ENCODE results near the gene CISTR. TPM values are rescaled to one million over a fixed set of nuclear protein-coding genes. Genes with fewer than 3 reads are reported as not detected.

Gene CISTR
- total RNA-seq, 1 experiment from 2014 or later: not detected

- ChIA-PET POLR2A (ENCODE audit: low non-redundant PET) (no interaction called here), CTCF (no interaction called here)
- peaks cover 18% of the 10 kb centered on the region for H3K4me1 ChIP-seq (ENCODE audit: insufficient read depth, low read length, poor library complexity, severe bottlenecking)
- H3K9me3 ChIP-seq (ENCODE audit: low read depth, low read length, poor library complexity, severe bottlenecking): no peaks in the 10 kb centered on the region
- DNase-seq (ENCODE audit: low spot score): no peak
- H3K36me3 ChIP-seq (ENCODE audit: insufficient read depth, low read length, poor library complexity, severe bottlenecking): no peaks in the 10 kb centered on the region
- no peaks in the 10 kb centered on the region for H3K27me3 ChIP-seq (replicated peaks; ENCODE audit: insufficient read depth, low read depth, low read length, poor library complexity)
- H3K27ac ChIP-seq (ENCODE audit: low read depth, low read length, poor library complexity, severe bottlenecking): no peak overlapping the region
- intact Hi-C loops (cut with micrococcal nuclease; ENCODE audit: unreplicated experiment): no loop called here
- H3K4me3 ChIP-seq (ENCODE audit: low read depth, low read length, poor library complexity, severe bottlenecking): no peak overlapping the region
- BruUV-seq (replicated peaks): no TSS peak
- TF ChIP-seq EZH2 (IDR thresholded peaks at IDR 0.05; ENCODE audit: borderline replicate concordance, low read depth, low read length, poor library complexity, severe bottlenecking): no peak
- TF ChIP-seq, protein P1, sequence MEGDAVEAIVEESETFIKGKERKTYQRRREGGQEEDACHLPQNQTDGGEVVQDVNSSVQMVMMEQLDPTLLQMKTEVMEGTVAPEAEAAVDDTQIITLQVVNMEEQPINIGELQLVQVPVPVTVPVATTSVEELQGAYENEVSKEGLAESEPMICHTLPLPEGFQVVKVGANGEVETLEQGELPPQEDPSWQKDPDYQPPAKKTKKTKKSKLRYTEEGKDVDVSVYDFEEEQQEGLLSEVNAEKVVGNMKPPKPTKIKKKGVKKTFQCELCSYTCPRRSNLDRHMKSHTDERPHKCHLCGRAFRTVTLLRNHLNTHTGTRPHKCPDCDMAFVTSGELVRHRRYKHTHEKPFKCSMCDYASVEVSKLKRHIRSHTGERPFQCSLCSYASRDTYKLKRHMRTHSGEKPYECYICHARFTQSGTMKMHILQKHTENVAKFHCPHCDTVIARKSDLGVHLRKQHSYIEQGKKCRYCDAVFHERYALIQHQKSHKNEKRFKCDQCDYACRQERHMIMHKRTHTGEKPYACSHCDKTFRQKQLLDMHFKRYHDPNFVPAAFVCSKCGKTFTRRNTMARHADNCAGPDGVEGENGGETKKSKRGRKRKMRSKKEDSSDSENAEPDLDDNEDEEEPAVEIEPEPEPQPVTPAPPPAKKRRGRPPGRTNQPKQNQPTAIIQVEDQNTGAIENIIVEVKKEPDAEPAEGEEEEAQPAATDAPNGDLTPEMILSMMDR (conservative IDR thresholded peaks at IDR 0.05; ENCODE audit: low read depth, low read length): no peak
Observed at GRCh38 chr12:53761306-53761705, 9.5 kb upstream of the CISTR start.

DNA sequence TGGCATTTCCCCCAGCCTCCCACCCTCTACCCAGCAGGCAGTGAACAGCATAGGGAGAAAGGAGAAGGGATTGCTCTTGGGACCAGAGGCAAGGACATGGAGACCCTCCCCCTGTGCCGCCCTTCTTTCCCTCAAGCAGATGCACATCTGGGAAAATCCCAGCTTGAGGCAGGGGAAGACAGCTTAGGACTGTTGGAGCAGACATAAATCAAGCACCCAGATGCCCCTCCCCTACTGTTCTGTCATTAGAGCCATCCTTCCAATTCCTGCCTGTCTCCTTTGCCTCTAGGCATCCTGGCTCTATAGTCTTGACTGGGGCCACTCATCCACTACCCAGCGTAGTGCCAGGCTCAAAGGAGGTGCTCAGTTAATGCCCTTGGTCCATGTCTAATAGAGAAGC, 7.5 kb upstream of the CISTR start:
- H3K27me3 ChIP-seq (replicated peaks; ENCODE audit: insufficient read depth, low read depth, low read length, poor library complexity): no peaks in the 10 kb centered on the region
- H3K36me3 ChIP-seq (ENCODE audit: insufficient read depth, low read length, poor library complexity, severe bottlenecking): no peaks in the 10 kb centered on the region
- no peak overlapping the region for H3K27ac ChIP-seq (ENCODE audit: low read depth, low read length, poor library complexity, severe bottlenecking)
- H3K4me3 ChIP-seq (ENCODE audit: low read depth, low read length, poor library complexity, severe bottlenecking): no peak overlapping the region
- no peaks in the 10 kb centered on the region for H3K9me3 ChIP-seq (ENCODE audit: low read depth, low read length, poor library complexity, severe bottlenecking)
- TF ChIP-seq, protein P1 (conservative IDR thresholded peaks at IDR 0.05; ENCODE audit: low read depth, low read length): no peak
- no peak for TF ChIP-seq EZH2 (IDR thresholded peaks at IDR 0.05; ENCODE audit: borderline replicate concordance, low read depth, low read length, poor library complexity, severe bottlenecking)
- peaks cover 38% of the 10 kb centered on the region for H3K4me1 ChIP-seq (ENCODE audit: insufficient read depth, low read length, poor library complexity, severe bottlenecking)
- BruUV-seq (replicated peaks): no TSS peak
- ChIA-PET CTCF (no interaction called here), POLR2A (ENCODE audit: low non-redundant PET) (no interaction called here)
- intact Hi-C loops (cut with micrococcal nuclease; ENCODE audit: unreplicated experiment): no loop called here
- no peak for DNase-seq (ENCODE audit: low spot score)

GRCh38 chr12:53758730-53759103, 6.9 kb upstream of the CISTR start:
- no peaks in the 10 kb centered on the region for H3K36me3 ChIP-seq (ENCODE audit: insufficient read depth, low read length, poor library complexity, severe bottlenecking)
- intact Hi-C loops (cut with micrococcal nuclease; ENCODE audit: unreplicated experiment): no loop called here
- H3K9me3 ChIP-seq (ENCODE audit: low read depth, low read length, poor library complexity, severe bottlenecking): no peaks in the 10 kb centered on the region
- no peak for DNase-seq (ENCODE audit: low spot score)
- CTCF ChIA-PET: interaction anchor here (0.5 to 0.7 kb wide), 2 partner anchors 350 to 946 kb away, joined by 3 to 6 read pairs; no protein-coding TSS in a partner anchor
- POLR2A ChIA-PET (ENCODE audit: low non-redundant PET): no interaction called here
- BruUV-seq (replicated peaks): no TSS peak
- H3K4me1 ChIP-seq (ENCODE audit: insufficient read depth, low read length, poor library complexity, severe bottlenecking): peaks cover 40% of the 10 kb centered on the region
- no peaks in the 10 kb centered on the region for H3K27me3 ChIP-seq (replicated peaks; ENCODE audit: insufficient read depth, low read depth, low read length, poor library complexity)
- no peak overlapping the region for H3K4me3 ChIP-seq (ENCODE audit: low read depth, low read length, poor library complexity, severe bottlenecking)
- H3K27ac ChIP-seq (ENCODE audit: low read depth, low read length, poor library complexity, severe bottlenecking): no peak overlapping the region
- TF ChIP-seq EZH2 (IDR thresholded peaks at IDR 0.05; ENCODE audit: borderline replicate concordance, low read depth, low read length, poor library complexity, severe bottlenecking): no peak
- TF ChIP-seq, protein P1 (conservative IDR thresholded peaks at IDR 0.05; ENCODE audit: low read depth, low read length): no peak

Measured in A673 (cell line).